ENCODE data around the gene UGT3A1. TPM values are rescaled to one million over a fixed set of nuclear protein-coding genes. Genes with fewer than 3 reads are reported as not detected.

Gene UGT3A1
- total RNA-seq, 1 experiment from 2014 or later, result 2.1 TPM

- Mint-ChIP-seq H3K27me3 (ENCODE audit: low read depth) (peaks cover 4% of the 10 kb centered on the region; the same call in 1 of the 2 replicates), H3K9me3 (peaks cover 56% of the 10 kb centered on the region), H3K27ac (no peak overlapping the region), H3K4me1 (peaks cover 3% of the 10 kb centered on the region; the same call in 1 of the 2 replicates), H3K36me3 (peaks cover 32% of the 10 kb centered on the region), H3K4me3 (no peak overlapping the region)
- no peak for TF ChIP-seq STAT6 (CRISPR knock-in tag; conservative IDR thresholded peaks at IDR 0.05; ENCODE audit: low read depth)
- no peak for TF ChIP-seq ATF2 (CRISPR knock-in tag; IDR thresholded peaks at IDR 0.05; ENCODE audit: borderline replicate concordance, low read depth)
- no peak for TF ChIP-seq AR (CRISPR knock-in tag; IDR thresholded peaks at IDR 0.05)
- TF ChIP-seq JUN (CRISPR knock-in tag; IDR thresholded peaks at IDR 0.05), result no peak
- no peak for TF ChIP-seq HMGA2 (CRISPR knock-in tag; IDR thresholded peaks at IDR 0.05)
- no peak for TF ChIP-seq E2F4 (CRISPR knock-in tag; IDR thresholded peaks at IDR 0.05; ENCODE audit: borderline replicate concordance, low read depth)
- no peak for TF ChIP-seq GRHL2 (CRISPR knock-in tag; IDR thresholded peaks at IDR 0.05; ENCODE audit: insufficient replicate concordance, severe bottlenecking)
- TF ChIP-seq ZBTB21 (CRISPR knock-in tag; IDR thresholded peaks at IDR 0.05; ENCODE audit: borderline replicate concordance), result no peak
- TF ChIP-seq MXD4 (CRISPR knock-in tag; IDR thresholded peaks at IDR 0.05; ENCODE audit: borderline replicate concordance), result no peak
- no peak for TF ChIP-seq IRF2 (CRISPR knock-in tag; IDR thresholded peaks at IDR 0.05; ENCODE audit: borderline replicate concordance, low read depth)
- no peak for TF ChIP-seq HMGXB4 (CRISPR knock-in tag; IDR thresholded peaks at IDR 0.05)
- TF ChIP-seq E2F5 (CRISPR knock-in tag; IDR thresholded peaks at IDR 0.05), result no peak
- no peak for TF ChIP-seq ZNF138 (CRISPR knock-in tag; conservative IDR thresholded peaks at IDR 0.05)
- CTCF ChIA-PET, result no interaction called here
- DNase-seq (ENCODE audit: low spot score), result no peak
- ATAC-seq, result no peak
- POLR2A ChIA-PET, result no interaction called here
Measured at GRCh38 chr5:36007366-36007765, 16.2 kb upstream of the UGT3A1 start.

- DNase-seq (ENCODE audit: low spot score), result no peak
- CTCF ChIA-PET, result no interaction called here
- POLR2A ChIA-PET, result no interaction called here
- Mint-ChIP-seq H3K4me3 (no peak overlapping the region), H3K4me1 (peaks cover 3% of the 10 kb centered on the region; the same call in 1 of the 2 replicates), H3K36me3 (peaks cover 27% of the 10 kb centered on the region), H3K27me3 (ENCODE audit: low read depth) (peaks cover 4% of the 10 kb centered on the region; the same call in 1 of the 2 replicates), H3K9me3 (peaks cover 44% of the 10 kb centered on the region), H3K27ac (no peak overlapping the region)
- ATAC-seq, result no peak
- TF ChIP-seq MAX (CRISPR knock-in tag; IDR thresholded peaks at IDR 0.05), result no peak
- TF ChIP-seq NFATC4 (CRISPR knock-in tag; IDR thresholded peaks at IDR 0.05), result no peak
- no peak for TF ChIP-seq NR2C2 (CRISPR knock-in tag; IDR thresholded peaks at IDR 0.05)
- TF ChIP-seq E2F5 (CRISPR knock-in tag; IDR thresholded peaks at IDR 0.05), result no peak
- no peak for TF ChIP-seq ZNF425 (CRISPR knock-in tag; conservative IDR thresholded peaks at IDR 0.05)
Measured at GRCh38 chr5:36006163-36006562, 15.0 kb upstream of the UGT3A1 start.

Data from WTC11 (cell line).